NCI-H1105 (cell line): ENCODE measurements around the gene COLGALT1.

Experiments used
- DNase-seq: peaks from one replicate; lab custom pipeline; 2025; lab: John Stamatoyannopoulos, UW

The COLGALT1 gene

GRCh38 chr19:17599780-17600179, 44.3 kb downstream of the COLGALT1 start:
- DNase-seq = no peak

- no peak for DNase-seq
Measured at GRCh38 chr19:17601683-17602082, 46.2 kb downstream of the COLGALT1 start.

GRCh38 chr19:17602217-17602616, 46.8 kb downstream of the COLGALT1 start:
- no peak for DNase-seq

GRCh38 chr19:17602872-17603510, 47.5 kb downstream of the COLGALT1 start:
- DNase-seq = no peak

GRCh38 chr19:17604372-17605025, 49.0 kb downstream of the COLGALT1 start:
- DNase-seq = no peak

GRCh38 chr19:17605117-17605516, 49.7 kb downstream of the COLGALT1 start:
- no peak for DNase-seq

- peak; percentile 86 for DNase-seq
Measured at GRCh38 chr19:17605761-17606589, 50.5 kb downstream of the COLGALT1 start.

GRCh38 chr19:17606590-17607185, 51.2 kb downstream of the COLGALT1 start:
- no peak for DNase-seq

- DNase-seq = no peak
Measured at GRCh38 chr19:17607936-17608335, 52.5 kb downstream of the COLGALT1 start.

GRCh38 chr19:17610384-17610783, 54.9 kb downstream of the COLGALT1 start:
- no peak for DNase-seq

GRCh38 chr19:17611462-17612244, 56.2 kb downstream of the COLGALT1 start:
- no peak for DNase-seq

- no peak for DNase-seq
Measured at GRCh38 chr19:17614476-17614875, 59.0 kb downstream of the COLGALT1 start.

GRCh38 chr19:17615889-17616685, 60.6 kb downstream of the COLGALT1 start:
- no peak for DNase-seq

GRCh38 chr19:17616686-17616960, 61.2 kb downstream of the COLGALT1 start:
- no peak for DNase-seq

GRCh38 chr19:17616961-17617806, 61.7 kb downstream of the COLGALT1 start:
- DNase-seq = no peak

GRCh38 chr19:17617807-17618192, 62.4 kb downstream of the COLGALT1 start:
- DNase-seq = no peak

- no peak for DNase-seq
Measured at GRCh38 chr19:17618281-17618903, 62.9 kb downstream of the COLGALT1 start.

GRCh38 chr19:17618936-17619335, 63.5 kb downstream of the COLGALT1 start:
- no peak for DNase-seq

- no peak for DNase-seq
Measured at GRCh38 chr19:17620696-17621095, 65.2 kb downstream of the COLGALT1 start.
